Liver (tissue), 9 donors: ENCODE data around the gene UBE2E2. TPM values are rescaled to one million over a fixed set of nuclear protein-coding genes. Genes with fewer than 3 reads are reported as not detected.

Experiments used
- DNase-seq: peaks from one replicate; pipeline ENCODE4 v3.0.0-alpha.2; 2017; ENCODE audit warnings: low spot score
- H3K27ac ChIP-seq, 2 donors: one replicate each; pipeline ENCODE4 v1.7.0; 2013; ENCODE audit warnings: inconsistent platforms in 2 of 2, low read length in 2 of 2, control low read depth in 1 of 2, low read depth in 1 of 2, mild to moderate bottlenecking in 1 of 2
- H3K27me3 ChIP-seq, 4 donors: one replicate each; pipeline versions ENCODE4 v1.6.1 to v1.7.0; 2013; ENCODE audit warnings: low read length in 3 of 4, inconsistent platforms in 1 of 4, mild to moderate bottlenecking in 1 of 4, moderate library complexity in 1 of 4; ENCODE audit not compliant: control insufficient read depth in 4 of 4, insufficient read depth in 4 of 4
- H3K36me3 ChIP-seq, 4 donors: one replicate each; pipeline versions ENCODE4 v1.6.1 to v1.7.0; 2013; ENCODE audit warnings: low read length in 3 of 4, mild to moderate bottlenecking in 3 of 4, low read depth in 1 of 4, moderate library complexity in 1 of 4; ENCODE audit not compliant: control insufficient read depth in 4 of 4, insufficient read depth in 3 of 4
- H3K4me1 ChIP-seq, 4 donors: one replicate each; pipeline versions ENCODE4 v1.6.1 to v1.7.0; 2013; ENCODE audit warnings: low read length in 3 of 4, mild to moderate bottlenecking in 3 of 4, moderate library complexity in 1 of 4; ENCODE audit not compliant: control insufficient read depth in 4 of 4, insufficient read depth in 4 of 4
- H3K4me3 ChIP-seq, 3 donors: one replicate each; pipeline versions ENCODE4 v1.6.1 to v1.7.0; 2013; ENCODE audit warnings: low read length in 3 of 3, control low read depth in 1 of 3, low read depth in 1 of 3, mild to moderate bottlenecking in 1 of 3
- H3K9ac ChIP-seq, 2 donors: one replicate each; pipeline ENCODE4 v1.7.0; 2013; ENCODE audit warnings: low read length in 2 of 2, mild to moderate bottlenecking in 2 of 2, moderate library complexity in 2 of 2, control low read depth in 1 of 2, low read depth in 1 of 2
- H3K9me3 ChIP-seq, 4 donors: one replicate each; pipeline versions ENCODE4 v1.6.1 to v1.7.0; 2013; ENCODE audit warnings: low read length in 3 of 4; ENCODE audit not compliant: control insufficient read depth in 4 of 4
- ATF3 ChIP-seq: IDR thresholded peaks from 2 replicates; pipeline ENCODE4 v1.6.1; 2016; ENCODE audit warnings: antibody characterized with exemption
- EGR1 ChIP-seq, 2 donors: IDR thresholded peaks; 2 replicates each; pipeline ENCODE4 v1.6.1; 2016 to 2018; ENCODE audit warnings: antibody characterized with exemption in 2 of 2, low read depth in 2 of 2
- FOXA1 ChIP-seq: IDR thresholded peaks from 2 replicates; pipeline ENCODE4 v1.6.1; 2016; ENCODE audit warnings: antibody characterized with exemption
- FOXA2 ChIP-seq: IDR thresholded peaks from 2 replicates; pipeline ENCODE4 v1.6.1; 2016; ENCODE audit warnings: antibody characterized with exemption
- GABPA ChIP-seq, 2 donors: IDR thresholded peaks in 1 of 2; conservative IDR thresholded peaks in 1 of 2; 2 replicates each; pipeline ENCODE4 v1.6.1; 2016; ENCODE audit warnings: antibody characterized with exemption in 2 of 2, mild to moderate bottlenecking in 1 of 2, moderate library complexity in 1 of 2
- HNF4A ChIP-seq, 2 donors: conservative IDR thresholded peaks; 2 replicates each; pipeline ENCODE4 v1.6.1; 2016; ENCODE audit warnings: antibody characterized with exemption in 2 of 2, mild to moderate bottlenecking in 2 of 2
- HNF4G ChIP-seq: IDR thresholded peaks from 2 replicates; pipeline ENCODE4 v1.6.1; 2016; ENCODE audit warnings: antibody characterized with exemption
- JUND ChIP-seq, 2 donors: IDR thresholded peaks; 2 replicates each; pipeline ENCODE4 v1.6.1; 2016; ENCODE audit warnings: antibody characterized with exemption in 2 of 2
- NR2F2 ChIP-seq: IDR thresholded peaks from 2 replicates; pipeline ENCODE4 v1.6.1; 2016; ENCODE audit warnings: antibody characterized with exemption
- RAD21 ChIP-seq, 2 donors: IDR thresholded peaks; 2 replicates each; pipeline ENCODE4 v1.6.1; 2016; ENCODE audit warnings: antibody characterized with exemption in 2 of 2, mild to moderate bottlenecking in 2 of 2
- REST ChIP-seq: IDR thresholded peaks from 2 replicates; pipeline ENCODE4 v1.6.1; 2016; ENCODE audit warnings: antibody characterized with exemption, mild to moderate bottlenecking
- RXRA ChIP-seq, 2 donors: IDR thresholded peaks; 2 replicates each; pipeline ENCODE4 v1.6.1; 2017 to 2018; ENCODE audit warnings: antibody characterized with exemption in 2 of 2, mild to moderate bottlenecking in 1 of 2
- SP1 ChIP-seq: IDR thresholded peaks from 2 replicates; pipeline ENCODE4 v1.6.1; 2018; ENCODE audit warnings: antibody characterized with exemption, mild to moderate bottlenecking
- TAF1 ChIP-seq: conservative IDR thresholded peaks from 2 replicates; pipeline ENCODE4 v1.6.1; 2016; ENCODE audit warnings: antibody characterized with exemption, mild to moderate bottlenecking
- YY1 ChIP-seq: IDR thresholded peaks from 2 replicates; pipeline ENCODE4 v1.6.1; 2016; ENCODE audit warnings: antibody characterized with exemption, mild to moderate bottlenecking
- WGBS: extraction: QIAGEN DNeasy Blood & Tissue Kit; methylation state at CpG from one replicate; pipeline ENCODE4 v1.1.7; 2013; 5-methylcytosine and 5-hydroxymethylcytosine counted together
- polyA plus RNA-seq, 2 donors: library from polyadenylated mRNA; stranded (reverse) in 1 of 2; unstranded in 1 of 2; fragments of 200-250 nt in 1 of 2; fragments of >200 nt in 1 of 2; fragmentation: Nextera tagmentation in 1 of 2; extraction: Ambion mirVana in 1 of 2; gene quantifications; one replicate each; pipeline versions ENCODE4 v1.2.1 to v1.2.3, GENCODE V29; 2013 to 2015
- total RNA-seq, 2 donors: library from RNA; depleted of rRNA; stranded (reverse); fragments of >200 nt; gene quantifications; one replicate each; pipeline ENCODE4 v1.2.3, GENCODE V29; 2014
- TF ChIP-seq, protein P1 (sequence below): IDR thresholded peaks from 2 replicates; pipeline ENCODE4 v1.6.1; 2016; ENCODE audit warnings: antibody characterized with exemption
- TF ChIP-seq, protein P2 (sequence below): IDR thresholded peaks from 2 replicates; pipeline ENCODE4 v1.6.1; 2016; ENCODE audit warnings: antibody characterized with exemption
- TF ChIP-seq, protein P3 (sequence below): fragments of 150-350 bp; IDR thresholded peaks from 2 replicates; pipeline ENCODE4 v1.5.1; 2017; ENCODE audit warnings: improper control_type of control experiment, low read depth, low read length; ENCODE audit not compliant: missing input control
- donor health status: healthy.
- donor health status: healthy.
- donor health status: healthy.
- donor health status: healthy.
- donor health status: healthy.

UBE2E2 gene
- total and polyA plus RNA-seq, 4 donors = 9.0 to 27.8 (median 16.8) TPM

DNA sequence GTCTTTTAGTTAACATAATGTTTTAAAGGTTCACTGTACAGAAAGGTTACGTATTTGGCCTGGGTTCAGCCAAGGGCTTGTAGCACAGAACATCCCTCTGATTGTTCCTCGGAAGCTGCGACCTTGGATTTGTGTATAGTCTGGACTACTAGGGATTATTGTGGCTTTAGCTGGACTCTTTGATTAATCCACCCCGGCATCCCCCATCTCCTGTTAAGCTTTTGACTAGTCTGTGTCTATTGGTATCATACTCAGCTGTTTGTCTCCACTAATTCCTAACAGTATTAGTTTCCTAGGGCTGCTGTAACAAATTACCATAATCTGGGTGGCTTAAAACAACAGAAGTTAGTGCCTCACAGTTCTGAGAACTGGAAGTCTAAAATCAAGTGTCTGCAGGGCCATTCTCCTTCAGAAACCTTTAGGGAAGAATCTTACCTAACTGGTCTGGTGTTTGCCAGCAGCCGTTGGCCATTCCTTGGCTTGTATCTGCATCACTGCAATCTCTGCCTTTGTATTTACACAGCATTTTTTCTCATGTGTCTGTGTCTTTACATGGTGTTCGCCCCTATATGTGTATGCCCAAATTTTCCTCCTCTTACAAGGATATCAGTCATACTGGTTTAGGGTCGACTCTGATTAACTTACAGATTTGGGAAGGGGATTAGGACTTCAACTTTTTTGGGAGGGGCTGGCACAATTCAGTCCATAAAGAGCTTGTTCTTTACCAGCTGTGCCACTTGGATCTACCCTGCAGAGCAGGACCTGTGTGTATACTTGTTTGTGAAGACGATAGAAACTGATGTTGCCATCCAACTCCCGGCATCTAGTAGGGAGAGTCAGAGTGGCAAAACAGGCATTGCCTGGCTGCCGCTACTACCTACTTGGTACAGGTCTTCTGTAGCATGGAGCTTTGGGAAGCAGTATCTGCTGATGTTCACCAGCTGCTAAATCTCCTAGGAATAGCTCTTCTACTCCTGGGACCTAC is 117.8 kb downstream of the UBE2E2 start:
- H3K36me3 ChIP-seq = no peaks in the 10 kb centered on the region
- 92% methylated on average over 10 of the region's 10 CpGs for WGBS

More for the DNA sequence above, 117.8 kb downstream of the UBE2E2 start:
- no peaks in the 10 kb centered on the region for H3K9me3 ChIP-seq
- DNase-seq = no peak
- TF ChIP-seq HNF4G (no peak), HNF4A (conservative IDR thresholded peaks at IDR 0.05) (no peak), ATF3 (no peak), RAD21 (IDR thresholded peaks at IDR 0.05) (no peak), TAF1 (no peak), NR2F2 (no peak), FOXA2 (no peak), JUND (IDR thresholded peaks at IDR 0.05) (no peak), RXRA (IDR thresholded peaks at IDR 0.05) (no peak), YY1 (no peak), FOXA1 (no peak), REST (no peak), EGR1 (IDR thresholded peaks at IDR 0.05; ENCODE audit: low read depth in 2 of 2) (no peak), SP1 (no peak), GABPA (IDR thresholded peaks at IDR 0.05 in 1 of 2, conservative IDR thresholded peaks at IDR 0.05 in 1 of 2) (no peak)
- TF ChIP-seq, protein P1, sequence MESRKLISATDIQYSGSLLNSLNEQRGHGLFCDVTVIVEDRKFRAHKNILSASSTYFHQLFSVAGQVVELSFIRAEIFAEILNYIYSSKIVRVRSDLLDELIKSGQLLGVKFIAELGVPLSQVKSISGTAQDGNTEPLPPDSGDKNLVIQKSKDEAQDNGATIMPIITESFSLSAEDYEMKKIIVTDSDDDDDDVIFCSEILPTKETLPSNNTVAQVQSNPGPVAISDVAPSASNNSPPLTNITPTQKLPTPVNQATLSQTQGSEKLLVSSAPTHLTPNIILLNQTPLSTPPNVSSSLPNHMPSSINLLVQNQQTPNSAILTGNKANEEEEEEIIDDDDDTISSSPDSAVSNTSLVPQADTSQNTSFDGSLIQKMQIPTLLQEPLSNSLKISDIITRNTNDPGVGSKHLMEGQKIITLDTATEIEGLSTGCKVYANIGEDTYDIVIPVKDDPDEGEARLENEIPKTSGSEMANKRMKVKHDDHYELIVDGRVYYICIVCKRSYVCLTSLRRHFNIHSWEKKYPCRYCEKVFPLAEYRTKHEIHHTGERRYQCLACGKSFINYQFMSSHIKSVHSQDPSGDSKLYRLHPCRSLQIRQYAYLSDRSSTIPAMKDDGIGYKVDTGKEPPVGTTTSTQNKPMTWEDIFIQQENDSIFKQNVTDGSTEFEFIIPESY = no peak
- TF ChIP-seq, protein P2, sequence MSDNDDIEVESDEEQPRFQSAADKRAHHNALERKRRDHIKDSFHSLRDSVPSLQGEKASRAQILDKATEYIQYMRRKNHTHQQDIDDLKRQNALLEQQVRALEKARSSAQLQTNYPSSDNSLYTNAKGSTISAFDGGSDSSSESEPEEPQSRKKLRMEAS = no peak
- TF ChIP-seq, protein P3, sequence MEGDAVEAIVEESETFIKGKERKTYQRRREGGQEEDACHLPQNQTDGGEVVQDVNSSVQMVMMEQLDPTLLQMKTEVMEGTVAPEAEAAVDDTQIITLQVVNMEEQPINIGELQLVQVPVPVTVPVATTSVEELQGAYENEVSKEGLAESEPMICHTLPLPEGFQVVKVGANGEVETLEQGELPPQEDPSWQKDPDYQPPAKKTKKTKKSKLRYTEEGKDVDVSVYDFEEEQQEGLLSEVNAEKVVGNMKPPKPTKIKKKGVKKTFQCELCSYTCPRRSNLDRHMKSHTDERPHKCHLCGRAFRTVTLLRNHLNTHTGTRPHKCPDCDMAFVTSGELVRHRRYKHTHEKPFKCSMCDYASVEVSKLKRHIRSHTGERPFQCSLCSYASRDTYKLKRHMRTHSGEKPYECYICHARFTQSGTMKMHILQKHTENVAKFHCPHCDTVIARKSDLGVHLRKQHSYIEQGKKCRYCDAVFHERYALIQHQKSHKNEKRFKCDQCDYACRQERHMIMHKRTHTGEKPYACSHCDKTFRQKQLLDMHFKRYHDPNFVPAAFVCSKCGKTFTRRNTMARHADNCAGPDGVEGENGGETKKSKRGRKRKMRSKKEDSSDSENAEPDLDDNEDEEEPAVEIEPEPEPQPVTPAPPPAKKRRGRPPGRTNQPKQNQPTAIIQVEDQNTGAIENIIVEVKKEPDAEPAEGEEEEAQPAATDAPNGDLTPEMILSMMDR = no peak
- H3K9ac ChIP-seq = no peak overlapping the region
- H3K27me3 ChIP-seq = no peaks in the 10 kb centered on the region
- H3K4me1 ChIP-seq = no peaks in the 10 kb centered on the region
- no peak overlapping the region for H3K4me3 ChIP-seq
- no peak overlapping the region for H3K27ac ChIP-seq
